B cell (primary cell): ENCODE results near the gene HPS1. TPM values are rescaled to one million over a fixed set of nuclear protein-coding genes. Genes with fewer than 3 reads are reported as not detected.

Experiments used
- ATAC-seq: fragments of 200-7000 bp; cut with Tn5 transposase; one replicate; pipeline ENCODE4 v1.10.0; 2021; ENCODE audit warnings: low read depth, mild to moderate bottlenecking, moderate number of reproducible peaks, moderate library complexity
- CTCF ChIA-PET: fragments of 350-600 bp; sonication (Branson Sonifier 250); formaldehyde crosslinking; loops from one replicate; lab custom pipeline; 2021; ENCODE audit warnings: antibody characterized with exemption, inconsistent platforms; lab: Charles Lee
- POLR2A ChIA-PET: fragments of 350-600 bp; sonication (Branson Sonifier 250); formaldehyde crosslinking; loops from one replicate; lab custom pipeline; 2021; ENCODE audit warnings: antibody characterized with exemption; lab: Charles Lee
- DNase-seq: peaks from one replicate; pipeline ENCODE4 v3.0.0; 2013
- H2AFZ ChIP-seq: 2 replicates; pipeline ENCODE4 v1.6.1; 2012; ENCODE audit warnings: mild to moderate bottlenecking, low read depth, low read length; ENCODE audit not compliant: insufficient read depth, poor library complexity, severe bottlenecking
- H3K27ac ChIP-seq, 2 donors: 1 replicate in 1 of 2; 2 replicates in 1 of 2; pipeline ENCODE4 v1.5.1; 2012 to 2013; ENCODE audit warnings: low read length in 2 of 2, mild to moderate bottlenecking in 2 of 2, moderate library complexity in 1 of 2
- H3K27me3 ChIP-seq, 4 experiments: fragments of 200-600 bp in 1 of 4; sonication (generic) in 1 of 4; replicated peaks in 1 of 4; 1 replicate in 2 of 4; 2 replicates in 2 of 4; pipeline versions ENCODE4 v1.6.1 to v1.7.0; 2013 to 2016; ENCODE audit warnings: low read length in 3 of 4, mild to moderate bottlenecking in 2 of 4, mixed read lengths in 1 of 4, moderate library complexity in 1 of 4; ENCODE audit not compliant: insufficient read depth in 4 of 4, control insufficient read depth in 3 of 4; ENCODE audit errors: control extremely low read depth in 1 of 4
- H3K36me3 ChIP-seq, 2 experiments: replicated peaks in 1 of 2; 1 replicate in 1 of 2; 2 replicates in 1 of 2; pipeline versions ENCODE4 v1.6.1 to v1.7.1; 2013; ENCODE audit warnings: low read length in 1 of 2; ENCODE audit not compliant: insufficient read depth in 2 of 2, control insufficient read depth in 1 of 2; ENCODE audit errors: control extremely low read depth in 1 of 2, extremely low read depth in 1 of 2
- H3K4me1 ChIP-seq, 2 donors: fragments of 200-600 bp in 1 of 2; sonication (generic) in 1 of 2; 1 replicate in 1 of 2; 2 replicates in 1 of 2; pipeline versions ENCODE4 v1.5.1 to v1.6.1; 2013 to 2017; ENCODE audit warnings: low read length in 2 of 2; ENCODE audit not compliant: control insufficient read depth in 2 of 2, insufficient read depth in 2 of 2
- H3K4me2 ChIP-seq: replicated peaks from 2 replicates; pipeline ENCODE3; 2012; ENCODE audit warnings: mild to moderate bottlenecking, low read depth, low read length; ENCODE audit not compliant: poor library complexity, severe bottlenecking
- H3K4me3 ChIP-seq, 5 experiments: fragments of 200-600 bp in 1 of 5; sonication (generic) in 1 of 5; 1 replicate in 3 of 5; 2 replicates in 2 of 5; pipeline versions ENCODE4 v1.5.1 to v1.7.0; 2011 to 2016; ENCODE audit warnings: low read length in 4 of 5, mild to moderate bottlenecking in 4 of 5, low read depth in 2 of 5, control low read depth in 1 of 5, moderate library complexity in 1 of 5; ENCODE audit not compliant: insufficient read depth in 1 of 5; ENCODE audit errors: control extremely low read depth in 1 of 5, extremely low read depth in 1 of 5
- H3K79me2 ChIP-seq: fragments of 200-600 bp; sonication (generic); one replicate; pipeline ENCODE4 v1.6.0; 2016; ENCODE audit warnings: low read length; ENCODE audit not compliant: control insufficient read depth, insufficient read depth
- H3K9ac ChIP-seq: fragments of 200-600 bp; sonication (generic); 2 replicates; pipeline ENCODE4 v1.6.1; 2017; ENCODE audit warnings: mild to moderate bottlenecking, low read length, moderate library complexity
- H3K9me3 ChIP-seq, 3 donors: one replicate each; pipeline versions ENCODE4 v1.6.1 to v1.7.1; 2013; ENCODE audit warnings: low read length in 2 of 3; ENCODE audit not compliant: control insufficient read depth in 2 of 3, insufficient read depth in 1 of 3; ENCODE audit errors: control extremely low read depth in 1 of 3
- H4K20me1 ChIP-seq: 2 replicates; pipeline ENCODE4 v1.6.0; 2012; ENCODE audit warnings: mild to moderate bottlenecking, low read length; ENCODE audit not compliant: insufficient read depth, control insufficient read depth, poor library complexity, severe bottlenecking
- H3K27ac Mint-ChIP-seq: one replicate; pipeline ENCODE4 v1.8.0; 2021; ENCODE audit warnings: mixed read lengths
- H3K27me3 Mint-ChIP-seq: one replicate; pipeline ENCODE4 v1.8.0; 2021; ENCODE audit warnings: mixed read lengths
- H3K4me1 Mint-ChIP-seq: one replicate; pipeline ENCODE4 v1.8.0; 2021; ENCODE audit warnings: mixed read lengths
- H3K4me3 Mint-ChIP-seq: one replicate; pipeline ENCODE4 v1.8.0; 2021; ENCODE audit warnings: mixed read lengths
- H3K9me3 Mint-ChIP-seq: one replicate; pipeline ENCODE4 v1.8.0; 2022; ENCODE audit warnings: mixed read lengths; ENCODE audit not compliant: insufficient read depth
- EZH2 ChIP-seq: IDR thresholded peaks from 2 replicates; pipeline ENCODE4 v1.6.1; 2012; ENCODE audit warnings: borderline replicate concordance, low read depth, mild to moderate bottlenecking, moderate library complexity, low read length; ENCODE audit not compliant: insufficient read depth, poor library complexity, severe bottlenecking
- WGBS: methylation state at CpG from one replicate; pipeline ENCODE4 v1.1.5; 2013; ENCODE audit warnings: missing lambda C conversion rate; ENCODE audit not compliant: insufficient coverage; 5-methylcytosine and 5-hydroxymethylcytosine counted together
- intact Hi-C: fragments of 100-400 bp; cut with micrococcal nuclease; formaldehyde crosslinking; loops from one replicate; pipeline ENCODE4 v1.10.0; 2022
- polyA plus RNA-seq: library from polyadenylated mRNA; depleted of rRNA; stranded (reverse); fragments of >200 nt; gene quantifications from 2 replicates; pipeline ENCODE4 v1.2.3, GENCODE V29; 2012
- total RNA-seq, 2 donors: library from RNA; stranded (reverse); fragments of 120-200 nt in 1 of 2; gene quantifications; 1 replicate in 1 of 2; 2 replicates in 1 of 2; pipeline versions ENCODE4 v1.2.3 to v1.2.4, GENCODE V29; 2013 to 2022
- TF ChIP-seq, protein P1 (sequence below): fragments of 200-600 bp; IDR thresholded peaks from one replicate; pipeline ENCODE4 v1.8.0; 2022; ENCODE audit warnings: antibody characterized with exemption, mild to moderate bottlenecking

HPS1 gene
- total and polyA plus RNA-seq, 2 donors (not counting 1 experiment from before 2014, with no cell fraction given) = 125 to 196 TPM

DNA sequence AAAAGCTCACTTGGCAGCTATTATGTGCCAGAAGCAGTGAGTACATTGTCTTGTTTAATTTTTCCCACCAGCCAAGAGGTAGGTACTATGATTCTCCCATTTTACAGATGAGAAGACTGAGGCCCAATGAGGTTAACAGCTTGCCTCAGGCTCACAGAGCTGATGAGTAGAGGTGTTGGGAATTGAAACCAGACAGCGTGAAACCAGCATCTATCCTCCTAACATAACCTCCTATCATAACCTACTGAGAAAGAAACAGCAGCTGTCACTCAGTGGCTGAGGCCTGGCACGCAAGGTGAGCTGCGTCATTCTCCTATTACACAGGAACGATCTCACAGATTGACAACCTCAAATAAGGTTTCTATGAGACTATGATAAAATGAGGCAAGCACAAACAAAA, 37.9 kb downstream of the HPS1 start:
- ATAC-seq (no peak), DNase-seq (no peak)
- no CpG with 5 or more reads among the region's 4 CpGs for WGBS
- Mint-ChIP-seq H3K27me3 (no peaks in the 10 kb centered on the region), H3K4me3 (no peak overlapping the region), H3K4me1 (no peaks in the 10 kb centered on the region), H3K9me3 (no peaks in the 10 kb centered on the region), H3K27ac (no peak overlapping the region)
- no peak overlapping the region for H3K4me2 ChIP-seq
- H4K20me1 ChIP-seq = no peaks in the 10 kb centered on the region
- H3K9ac ChIP-seq = no peak overlapping the region
- CTCF ChIA-PET = interaction anchor here (2.5 kb wide), 1 partner anchor 17 kb away, joined by 8 read pairs; no protein-coding TSS in a partner anchor
- no peaks in the 10 kb centered on the region for H3K4me1 ChIP-seq
- no peak overlapping the region for H2AFZ ChIP-seq
- TF ChIP-seq, protein P1, sequence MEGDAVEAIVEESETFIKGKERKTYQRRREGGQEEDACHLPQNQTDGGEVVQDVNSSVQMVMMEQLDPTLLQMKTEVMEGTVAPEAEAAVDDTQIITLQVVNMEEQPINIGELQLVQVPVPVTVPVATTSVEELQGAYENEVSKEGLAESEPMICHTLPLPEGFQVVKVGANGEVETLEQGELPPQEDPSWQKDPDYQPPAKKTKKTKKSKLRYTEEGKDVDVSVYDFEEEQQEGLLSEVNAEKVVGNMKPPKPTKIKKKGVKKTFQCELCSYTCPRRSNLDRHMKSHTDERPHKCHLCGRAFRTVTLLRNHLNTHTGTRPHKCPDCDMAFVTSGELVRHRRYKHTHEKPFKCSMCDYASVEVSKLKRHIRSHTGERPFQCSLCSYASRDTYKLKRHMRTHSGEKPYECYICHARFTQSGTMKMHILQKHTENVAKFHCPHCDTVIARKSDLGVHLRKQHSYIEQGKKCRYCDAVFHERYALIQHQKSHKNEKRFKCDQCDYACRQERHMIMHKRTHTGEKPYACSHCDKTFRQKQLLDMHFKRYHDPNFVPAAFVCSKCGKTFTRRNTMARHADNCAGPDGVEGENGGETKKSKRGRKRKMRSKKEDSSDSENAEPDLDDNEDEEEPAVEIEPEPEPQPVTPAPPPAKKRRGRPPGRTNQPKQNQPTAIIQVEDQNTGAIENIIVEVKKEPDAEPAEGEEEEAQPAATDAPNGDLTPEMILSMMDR = no peak
- TF ChIP-seq EZH2 = no peak
- intact Hi-C loops = no loop called here
- H3K9me3 ChIP-seq = no peaks in the 10 kb centered on the region
- no peaks in the 10 kb centered on the region for H3K27me3 ChIP-seq
- no peak overlapping the region for H3K27ac ChIP-seq
- no peaks in the 10 kb centered on the region for H3K36me3 ChIP-seq
- POLR2A ChIA-PET = no interaction called here
- no peak overlapping the region for H3K4me3 ChIP-seq
- H3K79me2 ChIP-seq = no peaks in the 10 kb centered on the region

DNA sequence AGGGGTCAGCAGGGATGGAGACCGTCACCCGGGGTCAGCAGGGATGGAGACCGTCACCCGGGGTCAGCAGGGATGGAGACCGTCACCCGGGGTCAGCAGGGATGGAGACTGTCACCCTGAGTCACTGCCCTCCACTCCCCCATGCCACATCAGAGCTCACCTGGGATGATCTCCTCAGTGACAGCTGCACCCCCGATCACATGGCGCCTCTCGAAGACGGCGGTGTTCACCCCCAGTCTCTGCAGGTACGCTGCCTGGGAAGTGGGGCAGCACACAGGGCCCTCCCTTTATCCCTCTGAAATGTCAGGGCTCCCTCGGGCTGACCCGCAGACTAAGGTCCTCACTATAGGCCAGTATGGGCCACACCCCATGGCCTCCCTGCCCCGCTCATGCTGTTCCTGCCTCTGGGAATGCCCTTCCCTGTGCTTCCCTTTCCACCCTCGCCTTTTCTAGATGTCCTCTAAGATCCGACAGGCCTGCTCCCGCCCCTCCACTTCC, 38.9 kb downstream of the HPS1 start:
- Histone ChIP-seq H3K36me3 (no peaks in the 10 kb centered on the region), H3K9me3 (peaks cover 0 to 3% (median 0%) of the 10 kb centered on the region in 3 donors), H3K4me3 (no peak overlapping the region), H3K4me1 (no peaks in the 10 kb centered on the region), H4K20me1 (no peaks in the 10 kb centered on the region), H2AFZ (no peak overlapping the region), H3K79me2 (no peaks in the 10 kb centered on the region), H3K27me3 (no peaks in the 10 kb centered on the region), H3K27ac (no peak overlapping the region), H3K9ac (no peak overlapping the region), H3K4me2 (no peak overlapping the region)
- no peak for TF ChIP-seq EZH2
- TF ChIP-seq, protein P1 = no peak
- no peak overlapping the region for H3K27ac Mint-ChIP-seq
- over 99% methylated on average over 13 of the region's 18 CpGs for WGBS
- H3K27me3 Mint-ChIP-seq = no peaks in the 10 kb centered on the region
- intact Hi-C loops = no loop called here
- H3K4me1 Mint-ChIP-seq = no peaks in the 10 kb centered on the region
- no peak overlapping the region for H3K4me3 Mint-ChIP-seq
- DNase-seq (no peak), ATAC-seq (no peak)
- peaks cover 2% of the 10 kb centered on the region for H3K9me3 Mint-ChIP-seq
- ChIA-PET POLR2A (no interaction called here), CTCF (no interaction called here)
